IMR-90 (cell line): ENCODE results near the gene PTGS1. TPM values are rescaled to one million over a fixed set of nuclear protein-coding genes. Genes with fewer than 3 reads are reported as not detected.

Experiments
- ATAC-seq: fragments of 200-7000 bp; cut with Tn5 transposase; 2 replicates; pipeline ENCODE4 v1.9.1; 2020; ENCODE audit warnings: low read depth, mild to moderate bottlenecking, moderate library complexity
- BruUV-seq: library from RNA; stranded (reverse); fragments of 400-500 nt; replicated peaks from 2 replicates; lab custom pipeline; 2021; lab: Mats Ljungman, UMichigan
- CTCF ChIA-PET: fragments of 300-600 bp; formaldehyde crosslinking; extraction: SDS; loops from one replicate; lab custom pipeline; 2021; ENCODE audit warnings: antibody characterized with exemption; lab: Yijun Ruan, JAX
- POLR2A ChIA-PET: fragments of 300-600 bp; sonication (Branson Sonifier 250); formaldehyde crosslinking; loops from one replicate; lab custom pipeline; 2022; ENCODE audit warnings: antibody characterized with exemption; ENCODE audit not compliant: unreplicated experiment; lab: Charles Lee
- DNase-seq: peaks from one replicate; pipeline ENCODE4 v3.0.0; 2013
- H2AFZ ChIP-seq: replicated peaks from 2 replicates; pipeline ENCODE3; 2013; ENCODE audit warnings: low read length, mild to moderate bottlenecking; ENCODE audit not compliant: poor library complexity
- H2AK5ac ChIP-seq: 2 replicates; pipeline ENCODE4 v1.6.1; 2013; ENCODE audit warnings: low read depth, low read length, inconsistent platforms
- H2AK9ac ChIP-seq: replicated peaks from 2 replicates; pipeline ENCODE3; 2013; ENCODE audit warnings: mild to moderate bottlenecking, low read depth, low read length, moderate library complexity; ENCODE audit not compliant: poor library complexity
- H2BK120ac ChIP-seq: 2 replicates; pipeline ENCODE4 v1.6.1; 2013; ENCODE audit warnings: low read depth, low read length, inconsistent platforms
- H2BK15ac ChIP-seq: 3 replicates; pipeline ENCODE4 v1.6.1; 2013; ENCODE audit warnings: low read depth, low read length, inconsistent platforms
- H2BK20ac ChIP-seq: 2 replicates; pipeline ENCODE4 v1.6.1; 2013; ENCODE audit warnings: low read depth, mild to moderate bottlenecking, inconsistent platforms, low read length, moderate library complexity
- H2BK5ac ChIP-seq: 2 replicates; pipeline ENCODE4 v1.6.1; 2013; ENCODE audit warnings: mild to moderate bottlenecking, low read depth, low read length, inconsistent platforms; ENCODE audit not compliant: poor library complexity, severe bottlenecking
- H3K14ac ChIP-seq: replicated peaks from 2 replicates; pipeline ENCODE4 v1.6.1; 2013; ENCODE audit warnings: low read depth, low read length, inconsistent platforms
- H3K18ac ChIP-seq: 2 replicates; pipeline ENCODE4 v1.6.1; 2013; ENCODE audit warnings: low read depth, low read length, control low read depth
- H3K23ac ChIP-seq: 2 replicates; pipeline ENCODE4 v1.6.1; 2013; ENCODE audit warnings: low read depth, low read length, inconsistent platforms
- H3K27ac ChIP-seq: 2 replicates; pipeline ENCODE4 v1.5.1; 2013; ENCODE audit warnings: mild to moderate bottlenecking, control low read depth, low read length; ENCODE audit not compliant: insufficient read depth
- H3K27me3 ChIP-seq: 2 replicates; pipeline ENCODE4 v1.6.1; 2013; ENCODE audit warnings: low read length; ENCODE audit not compliant: control insufficient read depth, insufficient read depth
- H3K36me3 ChIP-seq: 2 replicates; pipeline ENCODE4 v1.6.1; 2013; ENCODE audit warnings: low read length, mixed read lengths; ENCODE audit not compliant: control insufficient read depth, insufficient read depth
- H3K4ac ChIP-seq: 2 replicates; pipeline ENCODE4 v1.6.1; 2013; ENCODE audit warnings: low read depth, low read length, inconsistent platforms
- H3K4me1 ChIP-seq: 2 replicates; pipeline ENCODE4 v1.6.1; 2013; ENCODE audit warnings: low read length, mixed read lengths; ENCODE audit not compliant: control insufficient read depth, insufficient read depth
- H3K4me2 ChIP-seq: 2 replicates; pipeline ENCODE4 v1.6.1; 2013; ENCODE audit warnings: low read depth, mild to moderate bottlenecking, control low read depth, low read length, moderate library complexity
- H3K4me3 ChIP-seq: 2 replicates; pipeline ENCODE4 v1.5.1; 2013; ENCODE audit warnings: low read depth, mild to moderate bottlenecking, control low read depth, low read length, moderate library complexity; ENCODE audit not compliant: insufficient read depth
- H3K56ac ChIP-seq: 2 replicates; pipeline ENCODE4 v1.6.1; 2013; ENCODE audit warnings: low read length, inconsistent platforms; ENCODE audit not compliant: insufficient read depth; ENCODE audit errors: extremely low read depth
- H3K79me1 ChIP-seq, 2 experiments: 2 replicates each; pipeline ENCODE4 v1.6.1; 2013; ENCODE audit warnings: low read length in 2 of 2, inconsistent platforms in 1 of 2, low read depth in 1 of 2
- H3K9ac ChIP-seq: 2 replicates; pipeline ENCODE4 v1.6.1; 2013; ENCODE audit warnings: low read depth, low read length, control low read depth
- H3K9me1 ChIP-seq: 2 replicates; pipeline ENCODE4 v1.6.1; 2013; ENCODE audit warnings: low read length, inconsistent platforms; ENCODE audit not compliant: insufficient read depth
- H3K9me3 ChIP-seq: 2 replicates; pipeline ENCODE4 v1.6.1; 2013; ENCODE audit warnings: low read length; ENCODE audit not compliant: control insufficient read depth, insufficient read depth
- H4K20me1 ChIP-seq: 2 replicates; pipeline ENCODE4 v1.6.1; 2013; ENCODE audit warnings: low read length, inconsistent platforms; ENCODE audit not compliant: insufficient read depth
- H4K5ac ChIP-seq: 2 replicates; pipeline ENCODE4 v1.6.1; 2013; ENCODE audit warnings: mild to moderate bottlenecking, low read depth, low read length, control low read depth
- H4K8ac ChIP-seq, 2 experiments: 2 replicates each; pipeline ENCODE4 v1.6.1; 2013; ENCODE audit warnings: low read depth in 2 of 2, low read length in 2 of 2, control low read depth in 1 of 2, inconsistent platforms in 1 of 2
- H4K91ac ChIP-seq: 2 replicates; pipeline ENCODE4 v1.6.1; 2013; ENCODE audit warnings: low read depth, low read length, inconsistent platforms; ENCODE audit not compliant: insufficient read depth
- BHLHE40 ChIP-seq: fragments of 150-350 bp; IDR thresholded peaks from 2 replicates; pipeline ENCODE4 v1.6.1; 2016; ENCODE audit warnings: mild to moderate bottlenecking, low read depth, low read length
- FOS ChIP-seq: fragments of 150-350 bp; IDR thresholded peaks from 2 replicates; pipeline ENCODE4 v1.6.1; 2016; ENCODE audit warnings: low read depth, low read length
- MAFK ChIP-seq: IDR thresholded peaks from 2 replicates; pipeline ENCODE4 v1.6.1; 2012; ENCODE audit warnings: low read depth, low read length, improper control_type of control experiment
- MXI1 ChIP-seq: IDR thresholded peaks from 2 replicates; pipeline ENCODE4 v1.6.1; 2012; ENCODE audit warnings: low read depth, mild to moderate bottlenecking, low read length, moderate library complexity, borderline replicate concordance
- RCOR1 ChIP-seq: IDR thresholded peaks from 2 replicates; pipeline ENCODE4 v1.6.1; 2012; ENCODE audit warnings: mild to moderate bottlenecking, low read length, improper control_type of control experiment; ENCODE audit not compliant: insufficient replicate concordance
- SMC3 ChIP-seq: fragments of 150-350 bp; IDR thresholded peaks from 2 replicates; pipeline ENCODE4 v1.6.1; 2016; ENCODE audit warnings: low read depth, mild to moderate bottlenecking, antibody characterized with exemption, low read length, moderate library complexity
- WGBS, 2 experiments: methylation state at CpG; one replicate each; pipeline versions ENCODE4 v1.1.5 to v1.1.7; 2013; ENCODE audit warnings: missing lambda C conversion rate in 2 of 2; ENCODE audit not compliant: insufficient read length in 1 of 2; ENCODE audit errors: extremely low coverage in 2 of 2; 5-methylcytosine and 5-hydroxymethylcytosine counted together
- dilution Hi-C: fragments of 300-500 bp; cut with HindIII; formaldehyde crosslinking; loops from one replicate; pipeline ENCODE4 v1.14.3; 2018; ENCODE audit warnings: low sequenced_read_pairs; ENCODE audit not compliant: unreplicated experiment
- in situ Hi-C: fragments of 300-500 bp; cut with MboI; formaldehyde crosslinking; loops from 3 replicates; pipeline ENCODE4 v1.14.3; 2019; ENCODE audit warnings: low sequenced_read_pairs, inconsistent platforms, mixed read lengths
- intact Hi-C: fragments of 100-400 bp; cut with micrococcal nuclease; formaldehyde crosslinking; loops from 2 replicates; pipeline ENCODE4 v1.10.0; 2022
- polyA plus RNA-seq, 3 experiments: library from polyadenylated mRNA; depleted of rRNA; stranded (reverse); fragments of >200 nt; gene quantifications; 2 replicates each; pipeline ENCODE4 v1.2.3, GENCODE V29; 2012; ENCODE audit warnings: low replicate concordance in 1 of 3
- total RNA-seq: library from RNA; depleted of rRNA; stranded (reverse); fragments of >200 nt; gene quantifications from 2 replicates; pipeline ENCODE4 v1.2.3, GENCODE V29; 2012
- TF ChIP-seq, protein P1 (sequence below): fragments of 150-350 bp; IDR thresholded peaks from 2 replicates; pipeline ENCODE4 v1.6.1; 2017; ENCODE audit warnings: mild to moderate bottlenecking, antibody characterized with exemption, low read length, low read depth

Gene PTGS1
- total and polyA plus RNA-seq, 2 of the 4 experiments (the other 2 are of a cell fraction): 24.7 to 38.3 TPM

DNA sequence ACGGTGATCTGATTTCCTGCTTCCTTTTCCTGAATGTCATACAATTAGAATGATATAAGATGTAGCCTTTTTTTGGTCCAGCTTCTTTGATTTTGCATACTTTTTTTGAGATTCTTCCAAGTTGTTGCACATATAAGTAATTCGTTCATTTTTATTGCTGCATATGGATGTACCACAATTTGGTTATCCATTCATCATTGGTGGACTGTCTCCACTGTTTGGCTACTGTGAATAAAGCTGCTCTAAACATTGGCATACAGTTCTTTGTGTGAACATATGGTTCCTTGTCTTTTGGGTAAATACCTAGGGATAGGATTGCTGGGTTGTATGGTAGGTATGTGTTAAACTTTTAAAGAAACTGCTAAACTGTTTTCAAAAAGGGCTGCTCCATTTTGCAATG lies 54.3 kb downstream of the PTGS1 start:
- Histone ChIP-seq H3K14ac (no peak overlapping the region), H2AFZ (no peak overlapping the region), H4K91ac (no peak overlapping the region), H4K20me1 (no peaks in the 10 kb centered on the region), H3K18ac (no peak overlapping the region), H3K79me1 (no peaks in the 10 kb centered on the region), H3K56ac (no peak overlapping the region), H2BK120ac (no peak overlapping the region), H3K9me1 (no peaks in the 10 kb centered on the region), H4K8ac (no peak overlapping the region), H2BK20ac (no peak overlapping the region), H2BK5ac (no peak overlapping the region), H3K27me3 (no peaks in the 10 kb centered on the region), H2AK5ac (no peak overlapping the region), H3K36me3 (no peaks in the 10 kb centered on the region), H2AK9ac (no peak overlapping the region), H3K4me1 (no peaks in the 10 kb centered on the region), H3K9ac (no peak overlapping the region), H3K9me3 (peaks cover 15% of the 10 kb centered on the region), H2BK15ac (no peak overlapping the region), H3K4me3 (no peak overlapping the region), H3K4ac (no peak overlapping the region), H3K23ac (no peak overlapping the region), H3K27ac (no peak overlapping the region), H3K4me2 (no peak overlapping the region), H4K5ac (no peak overlapping the region)
- DNase-seq (no peak), ATAC-seq (no peak)
- POLR2A ChIA-PET: no interaction called here
- in situ Hi-C loops (no loop called here), intact Hi-C loops (no loop called here), dilution Hi-C loops (no loop called here)
- TF ChIP-seq SMC3 (no peak), MAFK (no peak), FOS (no peak), RCOR1 (no peak), BHLHE40 (no peak), MXI1 (no peak)
- TF ChIP-seq, protein P1, sequence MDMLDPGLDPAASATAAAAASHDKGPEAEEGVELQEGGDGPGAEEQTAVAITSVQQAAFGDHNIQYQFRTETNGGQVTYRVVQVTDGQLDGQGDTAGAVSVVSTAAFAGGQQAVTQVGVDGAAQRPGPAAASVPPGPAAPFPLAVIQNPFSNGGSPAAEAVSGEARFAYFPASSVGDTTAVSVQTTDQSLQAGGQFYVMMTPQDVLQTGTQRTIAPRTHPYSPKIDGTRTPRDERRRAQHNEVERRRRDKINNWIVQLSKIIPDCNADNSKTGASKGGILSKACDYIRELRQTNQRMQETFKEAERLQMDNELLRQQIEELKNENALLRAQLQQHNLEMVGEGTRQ: no peak
- CTCF ChIA-PET: no interaction called here
- BruUV-seq: no TSS peak
- WGBS, 2 experiments: no CpG with 5 or more reads among the region's 2 CpGs
